Endothelial cell of umbilical vein (primary cell): ENCODE results near the gene HACE1.

Experiments
- CTCF ChIP-seq, 2 donors: IDR thresholded peaks; 1 replicate in 1 of 2; 2 replicates in 1 of 2; pipeline ENCODE4 v1.5.1; 2011; ENCODE audit warnings: low read length in 2 of 2, mild to moderate bottlenecking in 2 of 2, moderate library complexity in 2 of 2, control low read depth in 1 of 2, inconsistent platforms in 1 of 2, low read depth in 1 of 2; ENCODE audit not compliant: insufficient read depth in 1 of 2; ENCODE audit errors: extremely low read depth in 1 of 2
- POLR2A ChIP-seq: IDR thresholded peaks from 2 replicates; pipeline ENCODE4 v1.6.1; 2012; ENCODE audit warnings: low read depth, mild to moderate bottlenecking, control low read depth, low read length

- no peak for TF ChIP-seq POLR2A
- TF ChIP-seq CTCF (IDR thresholded peaks at IDR 0.05; ENCODE audit: extremely low read depth in 1 of 2, insufficient read depth in 1 of 2, low read depth in 1 of 2, low read length in 2 of 2) = no peak
Observed at GRCh38 chr6:104710543-104711335, 149.0 kb downstream of the HACE1 start.
